ENCODE measurements around the gene CHCHD6. TPM values are rescaled to one million over a fixed set of nuclear protein-coding genes. Genes with fewer than 3 reads are reported as not detected.

The CHCHD6 gene
- total and polyA plus RNA-seq, 4 donors, result 2.0 to 5.1 (median 3.9) TPM

- Histone ChIP-seq H3K9me3 (ENCODE audit: control insufficient read depth in 4 of 4, low read length in 3 of 4) (no peaks in the 10 kb centered on the region), H3K4me1 (ENCODE audit: control insufficient read depth in 4 of 4, insufficient read depth in 4 of 4, low read length in 3 of 4) (no peaks in the 10 kb centered on the region), H3K36me3 (ENCODE audit: control insufficient read depth in 4 of 4, insufficient read depth in 3 of 4, low read depth in 1 of 4, low read length in 3 of 4) (no peaks in the 10 kb centered on the region), H3K9ac (ENCODE audit: low read depth in 1 of 2, low read length in 2 of 2) (no peak overlapping the region), H3K4me3 (ENCODE audit: low read depth in 1 of 3, low read length in 3 of 3) (no peak overlapping the region), H3K27ac (ENCODE audit: low read depth in 1 of 2, low read length in 2 of 2) (no peak overlapping the region), H3K27me3 (ENCODE audit: control insufficient read depth in 4 of 4, insufficient read depth in 4 of 4, low read length in 3 of 4) (no peaks in the 10 kb centered on the region)
- 80% methylated on average over 3 of the region's 3 CpGs for WGBS
- TF ChIP-seq ZBTB33 (IDR thresholded peaks at IDR 0.05), result no peak
- no peak for TF ChIP-seq ATF3 (IDR thresholded peaks at IDR 0.05)
- no peak for TF ChIP-seq RAD21 (IDR thresholded peaks at IDR 0.05)
- no peak for TF ChIP-seq HNF4A (conservative IDR thresholded peaks at IDR 0.05)
- no peak for TF ChIP-seq HNF4G (IDR thresholded peaks at IDR 0.05)
- TF ChIP-seq MAX (IDR thresholded peaks at IDR 0.05), result no peak
- no peak for TF ChIP-seq GABPA (IDR thresholded peaks at IDR 0.05 in 1 of 2, conservative IDR thresholded peaks at IDR 0.05 in 1 of 2)
- TF ChIP-seq CTCF (IDR thresholded peaks at IDR 0.05; ENCODE audit: low read depth, low read length, missing input control), result no peak
- no peak for TF ChIP-seq FOXA2 (IDR thresholded peaks at IDR 0.05)
- no peak for TF ChIP-seq NR2F2 (IDR thresholded peaks at IDR 0.05)
- no peak for TF ChIP-seq YY1 (IDR thresholded peaks at IDR 0.05)
- TF ChIP-seq SP1 (IDR thresholded peaks at IDR 0.05), result no peak
- DNase-seq (ENCODE audit: low spot score), result no peak
Measured at GRCh38 chr3:126903521-126903920, 199.5 kb downstream of the CHCHD6 start.

DNA sequence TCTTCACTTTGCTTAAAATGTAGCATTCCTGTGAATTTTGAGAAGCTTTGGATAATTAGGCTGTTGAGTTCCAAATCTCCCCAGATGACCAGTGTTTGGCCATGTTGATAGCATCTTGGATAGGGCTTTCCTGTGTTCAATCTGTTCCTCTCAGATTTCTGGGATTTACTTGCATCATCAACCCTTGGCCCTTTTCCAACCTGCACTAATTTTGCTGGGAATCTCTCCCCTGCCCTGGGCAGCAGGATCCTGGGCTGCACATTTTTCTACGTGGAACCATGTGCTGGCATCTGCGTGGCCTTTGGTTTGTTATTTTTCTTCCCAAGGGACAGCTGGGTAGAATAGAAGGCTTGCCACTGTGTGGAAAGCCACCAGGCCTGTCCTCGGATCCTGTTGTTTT is 203.5 kb downstream of the CHCHD6 start:
- no peaks in the 10 kb centered on the region for H3K27me3 ChIP-seq (ENCODE audit: control insufficient read depth in 4 of 4, insufficient read depth in 4 of 4, low read length in 3 of 4)
- no peak overlapping the region for H3K4me3 ChIP-seq (ENCODE audit: low read depth in 1 of 3, low read length in 3 of 3)
- no peak for DNase-seq (ENCODE audit: low spot score)
- H3K4me1 ChIP-seq (ENCODE audit: control insufficient read depth in 4 of 4, insufficient read depth in 4 of 4, low read length in 3 of 4), result no peaks in the 10 kb centered on the region
- no peaks in the 10 kb centered on the region for H3K36me3 ChIP-seq (ENCODE audit: control insufficient read depth in 4 of 4, insufficient read depth in 3 of 4, low read depth in 1 of 4, low read length in 3 of 4)
- H3K9ac ChIP-seq (ENCODE audit: low read depth in 1 of 2, low read length in 2 of 2), result no peak overlapping the region
- H3K9me3 ChIP-seq (ENCODE audit: control insufficient read depth in 4 of 4, low read length in 3 of 4), result no peaks in the 10 kb centered on the region
- 93% methylated on average over 3 of the region's 3 CpGs for WGBS
- H3K27ac ChIP-seq (ENCODE audit: low read depth in 1 of 2, low read length in 2 of 2), result no peak overlapping the region
- TF ChIP-seq ZBTB33 (IDR thresholded peaks at IDR 0.05), result no peak
- TF ChIP-seq HNF4G (IDR thresholded peaks at IDR 0.05), result no peak
- TF ChIP-seq GABPA (IDR thresholded peaks at IDR 0.05 in 1 of 2, conservative IDR thresholded peaks at IDR 0.05 in 1 of 2), result no peak
- TF ChIP-seq FOXA1 (IDR thresholded peaks at IDR 0.05), result no peak
- TF ChIP-seq REST (IDR thresholded peaks at IDR 0.05), result no peak
- no peak for TF ChIP-seq CTCF (IDR thresholded peaks at IDR 0.05; ENCODE audit: low read depth, low read length, missing input control)
- TF ChIP-seq EGR1 (IDR thresholded peaks at IDR 0.05; ENCODE audit: low read depth in 2 of 2), result no peak
- TF ChIP-seq RXRA (IDR thresholded peaks at IDR 0.05), result no peak
- no peak for TF ChIP-seq ATF3 (IDR thresholded peaks at IDR 0.05)
- no peak for TF ChIP-seq HNF4A (conservative IDR thresholded peaks at IDR 0.05)

All from liver (tissue), 9 donors.